ENCODE results near the gene MTMR3. TPM values are rescaled to one million over a fixed set of nuclear protein-coding genes. Genes with fewer than 3 reads are reported as not detected.

The MTMR3 gene
- total RNA-seq, 1 experiment from 2014 or later, result 26.8 TPM

DNA sequence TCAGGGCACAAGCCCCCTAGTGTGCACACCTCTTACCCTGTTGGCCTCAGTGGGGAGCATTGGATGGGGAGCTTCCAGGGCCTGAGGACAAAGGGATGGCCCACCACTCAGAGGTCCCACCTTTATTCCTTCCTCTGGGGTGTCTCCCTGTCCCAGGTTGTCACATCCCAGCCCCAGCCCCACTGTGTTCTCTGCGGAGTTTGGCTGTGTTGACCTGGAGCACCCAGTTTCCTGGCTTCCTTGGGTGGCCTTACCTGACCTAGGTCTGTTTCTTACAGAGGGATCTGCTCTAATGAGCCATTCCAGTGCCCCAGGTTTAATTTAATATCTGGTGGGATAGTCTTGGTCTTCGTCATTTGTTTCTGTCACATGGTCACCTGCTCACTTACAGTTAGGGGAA lies 158.5 kb downstream of the MTMR3 start:
- TF ChIP-seq, protein P1, sequence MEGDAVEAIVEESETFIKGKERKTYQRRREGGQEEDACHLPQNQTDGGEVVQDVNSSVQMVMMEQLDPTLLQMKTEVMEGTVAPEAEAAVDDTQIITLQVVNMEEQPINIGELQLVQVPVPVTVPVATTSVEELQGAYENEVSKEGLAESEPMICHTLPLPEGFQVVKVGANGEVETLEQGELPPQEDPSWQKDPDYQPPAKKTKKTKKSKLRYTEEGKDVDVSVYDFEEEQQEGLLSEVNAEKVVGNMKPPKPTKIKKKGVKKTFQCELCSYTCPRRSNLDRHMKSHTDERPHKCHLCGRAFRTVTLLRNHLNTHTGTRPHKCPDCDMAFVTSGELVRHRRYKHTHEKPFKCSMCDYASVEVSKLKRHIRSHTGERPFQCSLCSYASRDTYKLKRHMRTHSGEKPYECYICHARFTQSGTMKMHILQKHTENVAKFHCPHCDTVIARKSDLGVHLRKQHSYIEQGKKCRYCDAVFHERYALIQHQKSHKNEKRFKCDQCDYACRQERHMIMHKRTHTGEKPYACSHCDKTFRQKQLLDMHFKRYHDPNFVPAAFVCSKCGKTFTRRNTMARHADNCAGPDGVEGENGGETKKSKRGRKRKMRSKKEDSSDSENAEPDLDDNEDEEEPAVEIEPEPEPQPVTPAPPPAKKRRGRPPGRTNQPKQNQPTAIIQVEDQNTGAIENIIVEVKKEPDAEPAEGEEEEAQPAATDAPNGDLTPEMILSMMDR (IDR thresholded peaks at IDR 0.05), result no peak
- no peak for TF ChIP-seq SIN3A (IDR thresholded peaks at IDR 0.05; ENCODE audit: borderline replicate concordance, insufficient read depth, low read depth, low read length)
- TF ChIP-seq, protein P2, sequence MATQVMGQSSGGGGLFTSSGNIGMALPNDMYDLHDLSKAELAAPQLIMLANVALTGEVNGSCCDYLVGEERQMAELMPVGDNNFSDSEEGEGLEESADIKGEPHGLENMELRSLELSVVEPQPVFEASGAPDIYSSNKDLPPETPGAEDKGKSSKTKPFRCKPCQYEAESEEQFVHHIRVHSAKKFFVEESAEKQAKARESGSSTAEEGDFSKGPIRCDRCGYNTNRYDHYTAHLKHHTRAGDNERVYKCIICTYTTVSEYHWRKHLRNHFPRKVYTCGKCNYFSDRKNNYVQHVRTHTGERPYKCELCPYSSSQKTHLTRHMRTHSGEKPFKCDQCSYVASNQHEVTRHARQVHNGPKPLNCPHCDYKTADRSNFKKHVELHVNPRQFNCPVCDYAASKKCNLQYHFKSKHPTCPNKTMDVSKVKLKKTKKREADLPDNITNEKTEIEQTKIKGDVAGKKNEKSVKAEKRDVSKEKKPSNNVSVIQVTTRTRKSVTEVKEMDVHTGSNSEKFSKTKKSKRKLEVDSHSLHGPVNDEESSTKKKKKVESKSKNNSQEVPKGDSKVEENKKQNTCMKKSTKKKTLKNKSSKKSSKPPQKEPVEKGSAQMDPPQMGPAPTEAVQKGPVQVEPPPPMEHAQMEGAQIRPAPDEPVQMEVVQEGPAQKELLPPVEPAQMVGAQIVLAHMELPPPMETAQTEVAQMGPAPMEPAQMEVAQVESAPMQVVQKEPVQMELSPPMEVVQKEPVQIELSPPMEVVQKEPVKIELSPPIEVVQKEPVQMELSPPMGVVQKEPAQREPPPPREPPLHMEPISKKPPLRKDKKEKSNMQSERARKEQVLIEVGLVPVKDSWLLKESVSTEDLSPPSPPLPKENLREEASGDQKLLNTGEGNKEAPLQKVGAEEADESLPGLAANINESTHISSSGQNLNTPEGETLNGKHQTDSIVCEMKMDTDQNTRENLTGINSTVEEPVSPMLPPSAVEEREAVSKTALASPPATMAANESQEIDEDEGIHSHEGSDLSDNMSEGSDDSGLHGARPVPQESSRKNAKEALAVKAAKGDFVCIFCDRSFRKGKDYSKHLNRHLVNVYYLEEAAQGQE (IDR thresholded peaks at IDR 0.05; ENCODE audit: insufficient read depth in 1 of 2, low read depth in 2 of 2, low read length in 1 of 2), result no peak
- TF ChIP-seq POLR2AphosphoS5 (IDR thresholded peaks at IDR 0.05; ENCODE audit: low read depth, low read length), result no peak
- no peak for TF ChIP-seq TCF7L2 (IDR thresholded peaks at IDR 0.05; ENCODE audit: low read depth, low read length)
- no TSS peak for BruUV-seq (replicated peaks)
- H3K27me3 ChIP-seq (ENCODE audit: control insufficient read depth, insufficient read depth, low read length), result no peaks in the 10 kb centered on the region
- ChIA-PET POLR2A (interaction anchor here (0.7 kb wide), 1 partner anchor 204 kb away, joined by 5 read pairs; no protein-coding TSS in a partner anchor), CTCF (no interaction called here)
- no peak for ATAC-seq
- peaks cover 3% of the 10 kb centered on the region; the same call in 1 of the 2 replicates for H3K4me1 ChIP-seq (ENCODE audit: control insufficient read depth, insufficient read depth, low read length)
- in situ Hi-C loops (cut with HindIII; ENCODE audit: low pct_unique_long_range_greater_than_20kb, low sequenced_read_pairs) (no loop called here), intact Hi-C loops (cut with micrococcal nuclease; ENCODE audit: unreplicated experiment) (no loop called here)
- no peak for DNase-seq (ENCODE audit: low read depth, low spot score)
- no peak overlapping the region for H3K27ac ChIP-seq (ENCODE audit: low read length)
- no peaks in the 10 kb centered on the region for H3K36me3 ChIP-seq (ENCODE audit: control insufficient read depth, insufficient read depth, low read length)
- no peak overlapping the region for H3K4me3 ChIP-seq (ENCODE audit: low read depth in 2 of 2, low read length in 2 of 2)
- H3K9me3 ChIP-seq (ENCODE audit: control insufficient read depth, insufficient read depth, low read depth, low read length), result no peaks in the 10 kb centered on the region

DNA sequence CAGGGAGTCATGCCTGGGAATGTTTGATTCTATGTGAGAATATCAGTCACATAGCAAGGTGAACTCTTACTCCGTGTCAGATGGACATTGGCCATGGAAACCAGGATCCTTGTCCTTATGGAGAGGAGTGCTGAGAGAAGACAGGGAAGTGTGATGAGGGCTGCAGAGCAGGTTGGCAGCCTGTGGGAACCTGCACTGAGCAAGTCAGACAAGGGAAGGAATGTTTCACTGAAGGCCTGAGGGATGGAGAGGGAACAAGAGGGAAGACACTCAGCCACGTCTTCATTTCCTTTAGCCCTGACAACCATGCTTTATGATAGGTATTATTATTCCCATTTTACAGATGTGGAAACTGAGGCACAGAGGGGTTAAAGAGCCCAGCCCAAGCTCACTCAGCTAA lies 158.9 kb downstream of the MTMR3 start:
- no TSS peak for BruUV-seq (replicated peaks)
- ChIA-PET POLR2A (interaction anchor here (0.6 to 0.7 kb wide), 2 partner anchors 194 to 203 kb away, joined by 3 to 5 read pairs; no protein-coding TSS in a partner anchor), CTCF (no interaction called here)
- in situ Hi-C loops (cut with HindIII; ENCODE audit: low pct_unique_long_range_greater_than_20kb, low sequenced_read_pairs), result no loop called here
- ATAC-seq (no peak), DNase-seq (ENCODE audit: low read depth, low spot score) (no peak)
- Histone ChIP-seq H3K27ac (ENCODE audit: low read length) (no peak overlapping the region), H3K9me3 (ENCODE audit: control insufficient read depth, insufficient read depth, low read depth, low read length) (no peaks in the 10 kb centered on the region), H3K4me1 (ENCODE audit: control insufficient read depth, insufficient read depth, low read length) (peaks cover 3% of the 10 kb centered on the region; the same call in 1 of the 2 replicates), H3K27me3 (ENCODE audit: control insufficient read depth, insufficient read depth, low read length) (no peaks in the 10 kb centered on the region), H3K36me3 (ENCODE audit: control insufficient read depth, insufficient read depth, low read length) (no peaks in the 10 kb centered on the region), H3K4me3 (ENCODE audit: low read depth in 2 of 2, low read length in 2 of 2) (no peak overlapping the region)
- intact Hi-C loops (cut with micrococcal nuclease; ENCODE audit: unreplicated experiment), result no loop called here
- TF ChIP-seq POLR2AphosphoS5 (IDR thresholded peaks at IDR 0.05; ENCODE audit: low read depth, low read length), result no peak

DNA sequence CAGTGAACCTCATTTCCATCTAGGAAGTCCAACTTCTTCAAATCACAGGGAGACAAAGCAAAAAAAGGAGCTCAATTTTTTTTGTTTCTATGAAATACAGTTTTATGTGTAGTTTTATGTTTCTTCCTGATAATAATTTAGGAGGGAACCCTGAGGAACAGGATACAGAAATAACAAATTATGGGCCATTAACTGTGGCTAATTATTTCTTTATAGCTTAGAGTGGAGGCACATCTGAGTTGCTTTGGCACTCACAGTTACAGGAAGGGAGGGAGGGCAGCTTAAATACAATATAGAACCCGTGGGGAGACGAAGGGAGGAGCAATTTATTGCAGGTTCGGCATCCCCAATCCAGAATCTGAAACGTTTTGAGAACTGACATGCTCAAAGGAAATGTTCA lies 160.2 kb downstream of the MTMR3 start:
- ATAC-seq (no peak), DNase-seq (ENCODE audit: low read depth, low spot score) (no peak)
- no TSS peak for BruUV-seq (replicated peaks)
- H3K4me3 ChIP-seq (ENCODE audit: low read depth in 2 of 2, low read length in 2 of 2), result no peak overlapping the region
- no peaks in the 10 kb centered on the region for H3K36me3 ChIP-seq (ENCODE audit: control insufficient read depth, insufficient read depth, low read length)
- peaks cover 3% of the 10 kb centered on the region; the same call in 1 of the 2 replicates for H3K4me1 ChIP-seq (ENCODE audit: control insufficient read depth, insufficient read depth, low read length)
- no peaks in the 10 kb centered on the region for H3K9me3 ChIP-seq (ENCODE audit: control insufficient read depth, insufficient read depth, low read depth, low read length)
- in situ Hi-C loops (cut with HindIII; ENCODE audit: low pct_unique_long_range_greater_than_20kb, low sequenced_read_pairs) (no loop called here), intact Hi-C loops (cut with micrococcal nuclease; ENCODE audit: unreplicated experiment) (no loop called here)
- CTCF ChIA-PET, result no interaction called here
- no peak for TF ChIP-seq POLR2AphosphoS5 (IDR thresholded peaks at IDR 0.05; ENCODE audit: low read depth, low read length)
- TF ChIP-seq, protein P2 (IDR thresholded peaks at IDR 0.05; ENCODE audit: insufficient read depth in 1 of 2, low read depth in 2 of 2, low read length in 1 of 2), result no peak
- TF ChIP-seq TCF7L2 (IDR thresholded peaks at IDR 0.05; ENCODE audit: low read depth, low read length), result no peak
- TF ChIP-seq, protein P1 (IDR thresholded peaks at IDR 0.05), result no peak
- no peak for TF ChIP-seq SIN3A (IDR thresholded peaks at IDR 0.05; ENCODE audit: borderline replicate concordance, insufficient read depth, low read depth, low read length)
- POLR2A ChIA-PET, result no interaction called here
- H3K27me3 ChIP-seq (ENCODE audit: control insufficient read depth, insufficient read depth, low read length), result no peaks in the 10 kb centered on the region
- no peak overlapping the region for H3K27ac ChIP-seq (ENCODE audit: low read length)

Data from Panc1 (cell line).